GM12874 (cell line): ENCODE measurements around the gene PDE6H.

Experiments used
- CTCF ChIP-seq: IDR thresholded peaks from 2 replicates; pipeline ENCODE4 v1.5.1; 2011; ENCODE audit warnings: low read depth, mild to moderate bottlenecking, control low read depth, low read length, moderate library complexity; ENCODE audit not compliant: insufficient read depth

Gene PDE6H

DNA sequence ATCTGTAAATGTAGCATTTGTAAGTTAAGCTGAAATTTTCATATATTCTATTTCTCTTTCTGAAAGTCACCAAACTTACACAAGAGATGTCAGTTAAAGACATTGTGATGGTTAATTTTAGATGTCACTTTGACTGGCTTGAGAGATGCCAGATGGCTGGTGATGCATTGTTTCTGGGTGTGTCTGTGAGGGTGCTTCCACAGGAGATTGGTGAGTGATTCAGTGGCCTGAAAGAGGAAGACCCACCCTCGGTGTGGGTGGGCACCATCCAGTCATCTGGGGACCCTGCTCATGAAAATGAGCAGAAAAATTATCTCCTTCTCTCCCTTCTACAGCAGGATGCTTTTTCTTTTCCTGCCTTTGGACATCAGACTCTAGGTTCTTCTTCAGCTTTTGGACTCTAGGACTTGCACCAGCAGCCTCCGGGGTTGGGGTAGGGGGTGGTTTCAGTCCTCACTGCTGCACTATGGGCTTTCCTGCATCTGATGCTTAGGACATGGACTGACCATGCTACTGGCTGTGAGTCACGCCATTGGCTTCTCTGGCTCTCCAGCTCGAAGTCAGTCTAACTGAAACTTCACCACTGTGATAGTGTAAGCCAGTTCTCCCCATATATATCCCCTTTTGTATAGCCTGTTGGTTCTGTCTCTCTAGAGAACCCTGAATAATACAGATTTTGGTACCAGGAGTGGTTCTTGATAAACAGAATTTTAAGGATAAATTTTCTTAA is 20.9 kb downstream of the PDE6H start:
- no peak for TF ChIP-seq CTCF

- no peak for TF ChIP-seq CTCF
These were observed 21.8 kb downstream of the PDE6H start for GRCh38 chr12:14994610-14995009.

- TF ChIP-seq CTCF, result peak; percentile 20; the same call in 1 of the 2 replicates
These were observed 23.0 kb downstream of the PDE6H start for GRCh38 chr12:14995583-14996425.

- TF ChIP-seq CTCF, result no peak
These were observed 25.2 kb downstream of the PDE6H start for GRCh38 chr12:14997998-14998397.

DNA sequence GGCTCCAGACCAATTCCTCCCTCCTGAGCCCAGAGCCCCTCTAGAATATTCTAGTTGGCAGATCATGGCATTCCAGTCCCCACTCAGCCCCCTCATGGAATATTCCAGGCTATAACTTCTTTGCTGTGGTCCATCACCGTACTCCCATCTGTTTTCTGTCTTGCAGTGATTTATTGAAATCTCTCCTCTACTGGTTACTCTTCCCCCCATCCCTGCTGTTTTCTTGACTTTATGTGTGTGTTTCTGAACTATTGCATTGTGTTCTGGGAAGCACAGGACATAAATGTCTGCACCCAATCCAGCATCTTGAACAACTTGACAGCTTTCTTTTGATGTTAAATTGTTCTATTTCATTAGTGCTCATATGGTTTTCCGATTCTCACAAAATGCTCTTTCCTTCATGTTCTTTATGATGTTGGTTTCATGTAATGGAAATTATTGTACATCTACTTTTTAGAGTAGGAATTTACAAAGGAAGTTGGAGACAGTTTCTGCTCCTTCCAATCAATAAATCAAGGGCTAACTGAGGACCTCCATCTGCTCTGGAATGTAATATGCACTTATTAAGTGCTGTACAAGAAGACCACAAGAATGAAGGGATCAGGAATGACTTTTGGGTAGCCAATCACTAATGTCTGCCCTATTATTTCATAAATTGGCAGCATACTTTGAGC is 26.3 kb downstream of the PDE6H start:
- TF ChIP-seq CTCF, result no peak

- no peak for TF ChIP-seq CTCF
These were observed 27.0 kb downstream of the PDE6H start for GRCh38 chr12:14999695-15000365.

DNA sequence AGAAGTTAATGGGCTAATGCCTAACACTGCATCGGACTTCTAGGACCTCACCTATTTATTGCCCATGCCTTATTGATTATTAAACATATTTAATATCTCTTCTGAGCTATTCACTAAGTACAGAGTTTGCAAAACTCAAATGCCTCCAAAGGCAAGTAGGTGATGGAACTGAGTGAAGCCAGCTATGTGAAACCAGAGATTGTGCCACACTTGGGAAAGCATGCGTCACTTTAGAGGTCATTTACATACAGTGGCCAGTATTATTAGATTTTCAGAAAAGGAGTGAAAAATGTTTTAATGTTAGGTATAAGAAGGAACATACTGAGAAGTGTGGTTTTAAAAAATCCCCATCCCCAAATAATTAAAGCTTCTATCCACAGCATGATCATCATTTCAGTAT is 27.7 kb downstream of the PDE6H start:
- no peak for TF ChIP-seq CTCF
